GM12873 (cell line): ENCODE measurements around the gene LRRC52.

Experiments
- TF ChIP-seq, protein P1 (sequence below): IDR thresholded peaks from 2 replicates; pipeline ENCODE4 v1.5.1; 2012; ENCODE audit warnings: low read depth, mild to moderate bottlenecking, moderate library complexity, low read length, control low read depth; ENCODE audit not compliant: insufficient read depth; ENCODE audit errors: missing control alignments

The LRRC52 gene

DNA sequence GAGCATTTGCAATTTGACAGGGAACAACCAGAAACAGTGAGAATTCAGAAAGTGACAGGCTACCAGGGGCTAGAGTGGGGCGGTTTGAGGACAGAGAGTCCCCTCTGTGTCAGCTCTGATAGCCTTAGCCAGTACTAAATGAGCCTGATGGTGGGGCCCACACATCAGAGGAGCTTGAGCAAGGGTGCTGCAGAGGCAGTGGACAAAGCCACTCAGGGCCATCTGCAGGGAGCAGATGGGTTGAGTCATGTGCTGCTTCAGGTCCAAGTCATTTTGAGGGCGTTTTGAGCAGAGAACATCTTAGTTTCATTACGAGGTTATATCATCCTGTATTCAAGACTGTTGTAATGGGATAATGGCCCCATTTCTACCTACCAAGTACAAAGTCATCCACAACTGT lies 7.7 kb downstream of the LRRC52 start:
- TF ChIP-seq, protein P1, sequence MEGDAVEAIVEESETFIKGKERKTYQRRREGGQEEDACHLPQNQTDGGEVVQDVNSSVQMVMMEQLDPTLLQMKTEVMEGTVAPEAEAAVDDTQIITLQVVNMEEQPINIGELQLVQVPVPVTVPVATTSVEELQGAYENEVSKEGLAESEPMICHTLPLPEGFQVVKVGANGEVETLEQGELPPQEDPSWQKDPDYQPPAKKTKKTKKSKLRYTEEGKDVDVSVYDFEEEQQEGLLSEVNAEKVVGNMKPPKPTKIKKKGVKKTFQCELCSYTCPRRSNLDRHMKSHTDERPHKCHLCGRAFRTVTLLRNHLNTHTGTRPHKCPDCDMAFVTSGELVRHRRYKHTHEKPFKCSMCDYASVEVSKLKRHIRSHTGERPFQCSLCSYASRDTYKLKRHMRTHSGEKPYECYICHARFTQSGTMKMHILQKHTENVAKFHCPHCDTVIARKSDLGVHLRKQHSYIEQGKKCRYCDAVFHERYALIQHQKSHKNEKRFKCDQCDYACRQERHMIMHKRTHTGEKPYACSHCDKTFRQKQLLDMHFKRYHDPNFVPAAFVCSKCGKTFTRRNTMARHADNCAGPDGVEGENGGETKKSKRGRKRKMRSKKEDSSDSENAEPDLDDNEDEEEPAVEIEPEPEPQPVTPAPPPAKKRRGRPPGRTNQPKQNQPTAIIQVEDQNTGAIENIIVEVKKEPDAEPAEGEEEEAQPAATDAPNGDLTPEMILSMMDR = no peak

DNA sequence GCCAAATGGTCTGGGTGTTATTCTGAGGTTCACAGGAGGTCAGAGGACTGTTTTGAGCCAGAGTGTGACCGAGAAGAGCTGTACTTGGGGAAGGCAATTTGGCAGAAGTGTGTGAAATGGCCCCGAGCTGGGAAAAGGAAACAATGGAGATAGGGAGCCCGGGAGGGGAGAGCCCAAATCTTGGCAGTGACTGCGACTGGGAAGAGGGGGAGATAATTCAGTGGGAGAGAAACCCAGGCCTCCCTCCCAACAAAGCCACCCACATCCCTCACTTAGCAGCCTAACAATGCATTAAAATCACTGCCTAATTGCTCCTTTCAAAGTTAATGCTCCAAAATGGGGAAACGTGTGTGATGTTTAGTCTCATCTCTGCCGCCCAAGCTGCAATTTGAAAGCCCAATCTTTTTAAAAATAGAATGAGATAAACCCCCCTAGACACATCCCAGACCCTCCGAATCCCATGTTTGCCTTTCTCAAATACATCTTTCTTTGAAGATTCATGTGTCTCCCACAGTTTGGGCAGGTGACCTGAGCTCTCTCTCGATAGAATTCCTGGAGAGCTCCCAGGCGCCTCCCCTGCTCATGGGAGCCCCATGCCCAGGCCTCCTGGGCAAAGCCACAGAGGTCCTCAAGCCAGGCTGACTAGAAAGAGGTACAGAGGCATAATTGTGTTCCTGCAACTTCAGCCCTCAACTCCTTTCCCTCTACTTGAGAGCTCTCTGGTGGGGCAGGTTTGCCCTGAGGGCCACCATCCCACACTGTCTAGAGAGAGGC lies 17.3 kb downstream of the LRRC52 start:
- TF ChIP-seq, protein P1 = no peak

DNA sequence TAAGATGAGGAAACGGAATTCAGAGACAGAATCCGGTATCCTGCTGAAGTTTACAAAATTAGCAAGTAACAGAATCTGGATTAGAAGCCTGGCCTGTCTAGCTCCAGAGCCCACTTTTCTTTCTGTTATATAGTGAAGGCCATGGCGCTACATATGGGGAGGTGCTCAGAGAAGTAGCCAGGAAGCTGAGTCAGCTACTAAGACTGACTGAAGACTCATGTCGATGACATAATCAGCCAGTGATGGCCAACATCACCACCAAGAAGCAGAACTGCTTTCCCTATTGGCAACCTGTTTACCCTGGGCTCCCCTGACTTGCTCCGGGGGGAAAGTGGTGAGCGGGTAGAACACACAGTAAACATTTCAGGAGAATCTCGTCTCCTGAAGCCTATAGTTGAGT lies 18.8 kb downstream of the LRRC52 start:
- TF ChIP-seq, protein P1 = no peak

DNA sequence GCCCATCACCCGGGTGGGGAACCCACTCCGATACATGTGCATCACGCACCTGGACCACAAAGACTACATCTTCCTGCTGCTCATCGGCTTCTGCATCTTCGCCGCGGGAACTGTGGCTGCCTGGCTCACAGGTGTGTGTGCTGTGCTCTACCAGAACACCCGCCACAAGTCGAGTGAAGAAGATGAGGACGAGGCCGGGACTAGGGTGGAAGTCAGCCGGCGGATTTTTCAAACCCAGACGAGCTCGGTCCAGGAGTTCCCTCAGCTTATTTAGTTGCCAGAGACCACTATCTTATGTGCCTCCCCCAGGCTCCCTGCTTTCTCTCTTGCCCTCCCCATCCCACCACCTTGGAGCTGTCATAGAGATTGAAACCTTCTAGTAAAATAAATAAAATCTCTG lies 19.8 kb downstream of the LRRC52 start:
- TF ChIP-seq, protein P1 = no peak

DNA sequence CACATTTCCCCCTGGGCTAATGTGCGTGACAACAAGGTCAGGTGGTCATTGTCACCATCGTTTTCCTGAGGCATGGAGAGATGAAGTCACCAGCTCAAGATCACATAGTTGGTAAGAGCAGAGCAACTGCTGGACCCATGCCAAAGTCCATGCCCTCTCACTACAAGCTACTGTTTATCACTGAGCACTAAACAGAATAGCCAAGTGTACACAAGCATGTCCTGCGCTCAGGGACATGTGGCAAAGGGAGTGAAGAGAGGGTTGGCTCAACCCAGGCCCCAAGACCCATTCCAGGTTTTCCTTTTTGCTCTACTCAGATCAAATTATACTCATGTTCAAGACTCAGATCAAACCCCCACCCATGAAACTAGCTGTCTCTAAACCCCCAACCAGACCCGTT lies 20.8 kb downstream of the LRRC52 start:
- TF ChIP-seq, protein P1 = no peak

DNA sequence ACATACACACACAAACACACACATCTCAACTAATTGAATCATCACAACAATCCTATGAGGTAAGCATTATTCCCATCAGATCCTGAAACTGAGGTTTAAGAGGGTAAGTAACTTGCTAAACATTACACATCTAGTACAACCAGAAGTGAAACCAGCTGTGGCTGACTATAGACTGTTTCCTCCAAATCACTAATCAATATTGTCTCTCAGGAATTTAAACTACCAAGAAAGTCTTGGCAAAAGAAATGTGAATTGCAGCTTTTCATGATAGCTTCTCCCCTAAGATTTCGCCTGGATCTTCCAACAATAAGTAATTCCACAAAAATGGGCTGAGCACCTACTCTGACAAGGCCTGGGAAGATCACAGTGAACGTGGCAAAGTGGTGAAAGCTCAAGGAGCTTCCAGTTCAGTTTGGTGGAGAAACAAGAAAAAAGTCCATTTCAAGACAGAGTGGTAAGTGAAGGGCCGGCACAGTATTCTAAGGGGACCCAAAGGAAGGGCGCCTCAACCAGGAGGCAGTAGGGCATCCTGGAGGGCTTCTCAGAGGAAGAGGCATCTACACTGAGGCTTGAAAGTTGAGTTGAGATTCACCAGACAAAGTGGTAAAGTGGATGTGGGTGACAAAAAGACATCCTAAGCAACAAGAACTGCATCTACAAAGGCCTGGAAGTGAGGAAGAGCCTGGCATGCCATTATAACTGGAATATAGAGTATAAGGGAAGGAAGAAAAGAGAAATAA lies 22.1 kb downstream of the LRRC52 start:
- TF ChIP-seq, protein P1 = no peak

DNA sequence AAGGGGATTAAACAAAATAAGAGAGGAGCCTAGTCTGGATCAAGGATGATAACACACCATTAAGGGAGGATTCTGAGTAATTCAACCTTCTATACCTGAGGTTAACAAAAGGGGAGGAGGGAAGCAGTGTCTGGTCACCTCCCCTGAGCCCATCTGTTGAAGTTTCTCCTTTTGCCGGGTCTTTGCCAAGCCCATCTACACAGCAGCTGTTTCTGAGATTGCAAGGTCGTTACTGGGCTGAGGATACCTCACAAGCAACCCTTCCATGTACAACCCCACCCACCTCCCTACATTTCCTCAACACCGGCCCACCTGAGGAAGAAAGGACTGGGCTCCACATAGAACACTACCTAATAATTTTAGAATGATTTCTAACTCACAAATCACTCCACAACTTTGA lies 26.3 kb downstream of the LRRC52 start:
- TF ChIP-seq, protein P1 = no peak
